ENCODE measurements around the gene C2CD3.
A peak's percentile ranks its signal among the peaks of the same experiment; 100 is the strongest.

Gene C2CD3

GRCh38 chr11:74170694-74171629, at the start of gene C2CD3, which contains the start of gene PPME1:
TSS of gene C2CD3 (minus strand) at chr11:74171002. CDS start at chr11:74170792, 210 bp downstream.
TSS of gene PPME1 (plus strand) at chr11:74171289. CDS start at chr11:74171422, 133 bp downstream.
- peak; percentile 96 for DNase-seq

- no peak for DNase-seq
These were observed 49.6 kb upstream of the C2CD3 start for GRCh38 chr11:74220376-74220775.

- no peak for DNase-seq
These were observed 41.7 kb upstream of the C2CD3 start for GRCh38 chr11:74212533-74212932.

- no peak for DNase-seq
These were observed 37.7 kb upstream of the C2CD3 start for GRCh38 chr11:74208507-74208906.

GRCh38 chr11:74206746-74207145, 35.9 kb upstream of the C2CD3 start:
- no peak for DNase-seq

GRCh38 chr11:74205181-74205580, 34.4 kb upstream of the C2CD3 start:
- DNase-seq: no peak

DNA sequence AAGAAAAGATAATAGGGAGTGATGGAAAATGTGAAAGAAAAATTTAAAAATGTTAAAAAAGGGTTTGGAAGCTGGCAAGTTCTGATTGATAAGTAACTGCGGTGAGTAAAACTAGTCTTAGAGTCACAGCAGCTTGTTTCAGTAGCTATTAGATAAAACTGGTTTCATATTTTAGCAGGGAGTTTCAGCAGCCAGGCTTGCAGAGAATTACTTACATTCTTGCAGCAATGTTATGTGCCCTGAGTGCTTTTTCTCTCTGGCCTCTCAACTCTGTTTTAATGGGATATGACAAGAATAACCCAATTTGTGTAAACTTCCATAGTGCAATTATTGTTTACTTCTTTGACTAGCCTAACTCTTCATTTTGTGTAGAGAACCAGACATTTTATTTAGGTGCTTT, 33.9 kb upstream of the C2CD3 start:
- no peak for DNase-seq

GRCh38 chr11:74203966-74204365, 33.2 kb upstream of the C2CD3 start:
- DNase-seq: no peak

DNA sequence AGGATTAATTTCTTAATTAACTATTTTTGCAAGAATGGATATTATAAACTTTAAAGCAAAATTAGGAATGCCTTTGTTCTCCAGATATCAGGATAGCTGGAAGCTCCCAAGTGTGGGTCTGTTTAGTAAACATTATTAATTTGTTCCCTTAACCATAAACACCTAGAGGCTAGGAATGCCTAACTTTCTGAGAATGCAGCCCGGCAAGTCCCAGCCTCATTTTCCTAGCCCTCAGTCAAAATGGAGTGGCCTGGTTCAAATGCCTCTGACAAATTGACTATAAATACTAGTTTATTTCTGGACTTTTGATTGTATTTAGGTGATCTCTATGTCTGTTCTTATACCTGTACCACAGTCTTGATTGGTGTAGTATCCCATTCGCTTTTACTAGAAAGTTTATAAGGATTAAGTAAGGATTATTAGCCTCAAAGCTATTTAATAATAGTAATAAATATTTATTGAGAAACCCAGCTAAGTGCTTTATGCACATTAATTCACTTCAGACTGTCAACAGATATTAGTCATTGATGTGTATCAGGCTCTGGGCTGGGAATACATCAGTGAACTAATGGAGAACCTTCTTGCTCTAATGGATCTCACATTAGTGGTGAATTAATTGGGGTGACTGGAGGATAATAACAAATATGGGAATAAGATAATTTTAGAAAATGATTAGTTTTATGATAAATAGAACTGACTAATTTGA, 26.1 kb upstream of the C2CD3 start:
- DNase-seq: no peak

GRCh38 chr11:74195828-74196227, 25.0 kb upstream of the C2CD3 start:
- no peak for DNase-seq

DNA sequence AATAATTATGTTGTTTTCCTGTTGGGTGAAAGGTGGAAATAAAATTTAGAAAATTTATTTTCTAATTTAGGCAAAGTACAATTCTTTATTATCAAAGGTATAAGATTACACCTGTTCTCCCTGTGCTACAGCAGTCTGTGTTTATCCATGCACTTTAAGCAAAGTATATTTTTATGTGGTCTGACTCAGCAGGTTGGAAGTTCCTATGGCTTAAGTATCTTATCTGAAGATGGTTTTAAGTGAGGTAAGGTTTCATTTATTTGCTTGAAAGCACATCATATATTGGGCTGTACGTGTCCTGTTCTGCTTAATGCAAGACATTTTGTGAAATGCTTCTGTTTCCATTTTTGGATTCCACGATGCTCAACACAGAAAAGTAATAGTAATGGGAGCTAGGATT, 14.9 kb upstream of the C2CD3 start:
- DNase-seq: no peak

- DNase-seq: no peak
These were observed 14.5 kb upstream of the C2CD3 start for GRCh38 chr11:74185285-74185684.

DNA sequence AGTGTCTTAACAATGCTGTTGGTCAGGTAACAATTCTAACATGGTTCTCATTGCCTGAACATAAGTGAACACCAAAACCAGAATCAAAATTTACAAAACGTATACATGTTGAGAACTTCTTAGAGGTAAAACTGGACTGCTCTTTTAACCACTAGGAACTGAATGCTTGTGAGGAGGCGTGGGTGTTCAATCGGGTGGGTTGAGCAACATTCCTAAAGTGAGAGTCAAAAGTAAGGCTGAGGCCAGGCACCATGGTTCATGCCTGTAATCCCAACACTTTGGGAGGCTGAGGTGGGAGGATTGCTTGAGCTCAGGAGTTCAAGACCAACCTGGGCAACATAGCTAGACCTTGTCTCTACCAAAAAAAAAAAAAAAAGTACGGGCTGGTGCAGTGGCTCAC, 11.8 kb upstream of the C2CD3 start:
- DNase-seq: no peak

- no peak for DNase-seq
These were observed 8.6 kb upstream of the C2CD3 start for GRCh38 chr11:74179234-74180052.

- no peak for DNase-seq
These were observed 5.1 kb upstream of the C2CD3 start for GRCh38 chr11:74175920-74176319.

DNA sequence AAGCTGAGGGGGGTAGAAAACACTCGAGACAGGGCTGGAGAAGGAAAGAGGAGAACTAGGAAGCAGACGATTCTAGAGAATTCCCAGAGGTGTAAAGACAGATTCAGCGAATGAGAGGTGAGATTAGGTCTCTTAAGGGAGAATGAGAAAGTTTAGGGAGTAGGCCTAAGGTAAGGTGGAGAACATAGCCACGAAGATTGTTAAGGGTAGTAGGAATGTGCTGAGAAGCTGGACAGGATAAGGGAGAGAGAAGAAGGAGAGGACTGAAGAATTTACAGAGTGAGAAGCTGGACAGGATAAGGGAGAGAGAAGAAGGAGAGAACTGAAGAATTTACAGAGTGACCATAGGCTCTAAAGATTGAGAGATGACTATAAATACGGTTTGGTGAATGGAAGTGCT, 1.2 kb upstream of the C2CD3 start:
- DNase-seq: no peak

DNA sequence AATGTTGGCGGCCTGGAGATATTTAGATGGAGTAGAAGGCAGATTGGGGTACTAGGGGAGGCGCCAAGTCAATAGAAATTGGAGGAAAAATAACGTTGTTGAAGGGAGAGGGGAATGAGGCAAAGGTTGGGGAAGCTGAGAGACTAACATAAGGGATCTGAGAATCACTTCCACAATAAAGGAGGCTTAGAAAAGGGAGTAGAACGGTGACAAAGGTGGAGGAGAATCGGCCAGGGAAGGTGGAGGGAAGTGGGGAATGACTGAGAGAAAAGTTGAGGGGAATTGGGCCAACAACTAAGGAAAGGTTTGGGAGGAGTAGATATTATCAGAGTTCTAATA, 797 bp upstream of the C2CD3 start:
- DNase-seq: no peak

- DNase-seq: no peak
These were observed 904 bp downstream of the C2CD3 start for GRCh38 chr11:74169738-74170458.

DNA sequence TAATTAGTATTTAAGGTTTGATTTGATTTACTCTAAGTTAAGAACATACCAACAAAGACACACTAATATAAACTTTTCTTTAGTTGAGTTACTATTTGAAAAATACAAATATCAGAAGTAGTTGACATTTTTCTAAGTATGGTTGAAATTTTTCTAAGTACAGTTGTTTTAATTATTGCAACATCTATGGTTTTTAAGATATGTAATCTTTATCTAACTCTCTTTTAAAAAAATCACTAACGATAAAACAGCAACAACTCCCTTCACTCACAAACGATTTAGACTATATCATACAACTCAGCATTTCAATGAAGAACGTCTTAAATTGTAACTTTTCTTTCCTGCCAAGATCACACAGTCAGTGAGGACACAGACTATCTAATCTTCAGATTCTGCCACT, 2.0 kb downstream of the C2CD3 start:
- DNase-seq: no peak

DNA sequence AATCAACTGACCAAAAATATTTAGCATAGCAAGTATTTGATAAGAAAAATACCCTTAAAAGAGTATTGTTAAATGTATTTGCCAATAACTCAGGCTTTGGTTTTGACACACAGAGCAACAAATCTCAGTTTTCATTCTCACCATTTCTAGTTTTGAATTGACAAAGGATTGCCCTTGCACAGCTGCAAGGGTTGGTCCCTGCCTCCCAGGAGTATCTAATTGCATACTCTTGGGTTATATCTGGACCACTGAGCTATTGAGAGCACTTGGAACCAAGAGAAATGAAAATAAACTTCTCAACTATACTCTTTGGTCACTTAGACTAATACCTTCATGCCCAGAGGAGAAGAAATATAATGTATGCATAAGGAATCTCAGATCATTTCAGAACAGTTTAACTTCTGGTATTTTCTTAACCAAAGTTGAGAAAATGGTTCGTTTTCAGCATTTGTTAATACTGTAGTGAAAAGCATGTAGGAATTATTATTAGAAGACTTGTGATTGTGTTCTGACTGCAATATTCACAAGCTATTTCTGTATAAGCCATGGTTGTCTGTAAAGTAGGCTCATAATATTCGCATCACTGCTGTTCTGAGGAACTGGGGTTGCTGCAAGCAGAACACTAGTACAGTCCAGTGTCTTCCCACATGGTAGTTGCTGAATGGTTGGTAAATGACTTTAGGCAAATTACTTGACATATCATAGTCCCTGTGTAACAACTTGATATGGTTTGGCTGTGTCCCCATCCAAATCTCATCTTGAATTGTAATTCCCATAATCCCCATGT, 7.9 kb downstream of the C2CD3 start:
- no peak for DNase-seq

- DNase-seq: no peak
These were observed 11.2 kb downstream of the C2CD3 start for GRCh38 chr11:74159642-74160041.

DNA sequence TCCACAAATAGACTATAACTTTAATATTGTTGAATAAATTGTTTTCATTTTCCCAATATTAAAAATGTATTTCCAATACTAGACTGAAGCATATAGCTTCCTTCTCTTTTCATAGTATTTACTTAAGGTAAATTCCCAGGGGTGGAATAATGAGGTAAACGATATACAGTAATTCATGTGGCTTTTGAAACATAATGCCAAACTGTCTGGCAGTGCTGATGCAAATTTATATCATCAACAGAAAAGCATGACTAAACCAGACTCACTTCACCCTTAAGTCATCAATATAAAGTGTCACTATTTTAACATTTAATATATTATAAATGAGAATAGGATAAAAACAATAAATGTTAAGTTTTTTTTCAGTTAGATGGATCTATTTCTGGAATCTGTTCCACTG, 13.6 kb downstream of the C2CD3 start:
- no peak for DNase-seq
